GM21390 (cell line): ENCODE results near the gene SLC35F3.

ENCODE experiments used
- ATAC-seq: cut with Tn5 transposase; IDR thresholded peaks from one replicate; pipeline ENCODE4 v1.9.1; 2021; ENCODE audit not compliant: unreplicated experiment

Gene SLC35F3

GRCh38 chr1:234311414-234311813 lies 406.9 kb downstream of the SLC35F3 start:
- no peak for ATAC-seq

GRCh38 chr1:234313171-234313570 lies 408.7 kb downstream of the SLC35F3 start:
- no peak for ATAC-seq

GRCh38 chr1:234315091-234315541 lies 410.6 kb downstream of the SLC35F3 start:
- no peak for ATAC-seq

- ATAC-seq: no peak
These were observed 411.1 kb downstream of the SLC35F3 start for GRCh38 chr1:234315588-234315987.

- no peak for ATAC-seq
These were observed 412.0 kb downstream of the SLC35F3 start for GRCh38 chr1:234316486-234316885.

GRCh38 chr1:234316937-234317336 lies 412.5 kb downstream of the SLC35F3 start:
- no peak for ATAC-seq

GRCh38 chr1:234320069-234320468 lies 415.6 kb downstream of the SLC35F3 start:
- no peak for ATAC-seq

- ATAC-seq: no peak
These were observed 416.1 kb downstream of the SLC35F3 start for GRCh38 chr1:234320549-234320948.

GRCh38 chr1:234321231-234321630 lies 416.8 kb downstream of the SLC35F3 start:
- ATAC-seq: no peak

- ATAC-seq: no peak
These were observed 417.6 kb downstream of the SLC35F3 start for GRCh38 chr1:234322097-234322496.

- ATAC-seq: peak; percentile 45
These were observed 418.5 kb downstream of the SLC35F3 start for GRCh38 chr1:234322979-234323378.

GRCh38 chr1:234324821-234325220 lies 420.3 kb downstream of the SLC35F3 start:
- no peak for ATAC-seq

GRCh38 chr1:234325878-234326496 lies 421.5 kb downstream of the SLC35F3 start:
- no peak for ATAC-seq

GRCh38 chr1:234326497-234327366 lies 422.3 kb downstream of the SLC35F3 start:
- peak; percentile 84 for ATAC-seq

GRCh38 chr1:234327577-234328164 lies 423.2 kb downstream of the SLC35F3 start:
- no peak for ATAC-seq

- ATAC-seq: no peak
These were observed 426.4 kb downstream of the SLC35F3 start for GRCh38 chr1:234330843-234331215.

- no peak for ATAC-seq
These were observed 427.0 kb downstream of the SLC35F3 start for GRCh38 chr1:234331507-234331906.

GRCh38 chr1:234336359-234336758 lies 431.9 kb downstream of the SLC35F3 start:
- no peak for ATAC-seq

GRCh38 chr1:234337233-234337632 lies 432.8 kb downstream of the SLC35F3 start:
- no peak for ATAC-seq

- ATAC-seq: no peak
These were observed 436.1 kb downstream of the SLC35F3 start for GRCh38 chr1:234340528-234340927.

- no peak for ATAC-seq
These were observed 438.3 kb downstream of the SLC35F3 start for GRCh38 chr1:234342774-234343173.

GRCh38 chr1:234345237-234345636 lies 440.8 kb downstream of the SLC35F3 start:
- ATAC-seq: no peak
